GM12891 (cell line): ENCODE measurements around the gene PMAIP1.

Source experiments
- DNase-seq: peaks from one replicate; pipeline ENCODE4 v3.0.0; 2011; ENCODE audit warnings: low spot score; ENCODE audit not compliant: insufficient read length
- FAIRE-seq: peaks from 2 replicates; lab custom pipeline; 2011; peaks lifted over from hg19 to GRCh38; lab: Jason Lieb, UNC
- PAX5 ChIP-seq: IDR thresholded peaks from 2 replicates; pipeline ENCODE4 v1.6.1; 2011; ENCODE audit warnings: low read length, moderate library complexity, mild to moderate bottlenecking; ENCODE audit not compliant: insufficient read depth, severe bottlenecking
- POLR2A ChIP-seq: IDR thresholded peaks from 2 replicates; pipeline ENCODE4 v1.6.1; 2011; ENCODE audit warnings: low read depth, low read length, control low read depth
- POLR2AphosphoS5 ChIP-seq: IDR thresholded peaks from 2 replicates; pipeline ENCODE4 v1.6.1; 2011; ENCODE audit warnings: low read depth, low read length, control low read depth
- POU2F2 ChIP-seq: IDR thresholded peaks from 2 replicates; pipeline ENCODE4 v1.6.1; 2011; ENCODE audit warnings: low read depth, mild to moderate bottlenecking, control low read depth, low read length, moderate library complexity
- SPI1 ChIP-seq: IDR thresholded peaks from 2 replicates; pipeline ENCODE4 v1.6.1; 2011; ENCODE audit warnings: low read depth, low read length, control low read depth
- TAF1 ChIP-seq: IDR thresholded peaks from 2 replicates; pipeline ENCODE4 v1.6.1; 2011; ENCODE audit warnings: low read depth, low read length, control low read depth

The PMAIP1 gene

DNA sequence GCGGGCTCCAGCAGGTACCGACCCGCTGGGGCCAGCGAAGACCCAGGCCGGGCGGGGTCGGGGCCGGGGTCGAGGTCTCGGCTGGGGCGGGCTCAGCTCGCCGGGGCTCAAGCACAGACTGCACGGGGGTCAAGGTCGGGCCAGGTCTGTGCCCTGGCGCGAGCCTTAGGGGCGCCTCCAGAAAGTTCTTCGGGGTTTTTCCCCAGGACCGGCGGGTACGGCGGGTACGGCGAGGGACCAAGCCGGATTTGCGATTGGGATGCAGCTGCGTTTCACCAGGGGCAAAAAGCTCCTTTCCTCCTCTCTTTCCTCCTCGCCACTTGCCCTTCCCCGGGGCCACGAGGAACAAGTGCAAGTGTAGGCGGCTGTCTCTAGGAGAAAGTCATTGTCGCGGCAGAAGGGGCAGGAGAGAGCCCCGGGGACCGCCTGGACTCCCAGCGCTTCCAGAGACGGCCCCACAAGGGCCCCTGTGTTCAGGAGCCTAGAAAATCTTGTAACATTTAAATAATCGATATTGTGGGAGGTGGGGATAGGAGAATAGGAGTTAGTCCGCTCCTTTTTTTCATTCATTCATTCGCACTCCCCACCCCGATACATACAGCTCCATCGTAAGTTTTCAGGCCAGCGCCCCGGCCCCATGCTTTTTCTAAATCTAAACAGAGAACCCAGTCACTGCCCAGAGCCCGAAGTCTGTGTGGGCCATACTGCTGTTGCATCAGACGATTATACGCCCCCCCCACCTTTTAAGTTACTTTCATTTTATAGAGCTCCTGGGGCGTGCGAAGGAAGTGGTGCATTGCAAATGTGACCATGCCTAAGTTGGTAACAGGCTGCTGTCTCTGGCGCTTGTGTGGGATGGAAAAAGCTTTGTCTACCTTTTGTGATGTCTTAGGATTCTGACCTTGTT lies 679 bp downstream of the PMAIP1 start:
- FAIRE-seq = peak; percentile 54
- peak; percentile 42 for DNase-seq

DNA sequence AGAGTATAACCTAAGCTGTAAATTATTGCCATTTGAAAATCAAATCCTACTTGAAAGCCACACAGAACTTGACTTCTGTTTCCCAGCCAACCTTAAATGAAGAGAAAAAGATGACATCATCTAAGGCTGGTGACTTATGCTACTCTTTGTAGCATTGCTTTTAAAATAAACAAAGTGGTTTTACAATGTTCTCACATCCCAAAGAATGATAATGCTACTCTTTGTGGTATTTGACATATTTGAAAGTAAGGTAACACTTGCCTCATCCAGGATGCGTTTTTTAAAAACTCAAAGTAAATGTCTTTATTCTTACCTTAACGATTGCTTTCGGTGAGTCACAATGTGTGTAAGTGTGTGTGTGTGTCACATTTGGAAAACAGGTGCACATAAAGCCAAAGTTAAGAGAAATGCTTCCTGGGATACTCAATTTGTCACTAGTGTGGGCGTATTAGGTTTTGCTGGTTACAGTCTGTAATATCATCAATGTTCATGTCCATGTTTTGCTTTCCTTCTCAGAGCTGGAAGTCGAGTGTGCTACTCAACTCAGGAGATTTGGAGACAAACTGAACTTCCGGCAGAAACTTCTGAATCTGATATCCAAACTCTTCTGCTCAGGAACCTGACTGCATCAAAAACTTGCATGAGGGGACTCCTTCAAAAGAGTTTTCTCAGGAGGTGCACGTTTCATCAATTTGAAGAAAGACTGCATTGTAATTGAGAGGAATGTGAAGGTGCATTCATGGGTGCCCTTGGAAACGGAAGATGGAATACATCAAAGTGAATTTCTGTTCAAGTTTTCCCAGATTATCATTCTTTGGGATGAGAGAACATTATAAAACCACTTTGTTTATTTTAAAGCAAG lies 2.6 kb downstream of the PMAIP1 start:
- DNase-seq = no peak
- FAIRE-seq = peak; percentile 93
- TF ChIP-seq SPI1 (no peak), POLR2AphosphoS5 (peak; percentile 83), TAF1 (0 out of 2 replicates have a peak, but pooled peaks have one; percentile 19), POLR2A (peak; percentile 32), PAX5 (no peak), POU2F2 (no peak)

More for the DNA sequence above, 679 bp downstream of the PMAIP1 start:
- TF ChIP-seq TAF1 (peak; percentile 84), POLR2A (peak; percentile 92), POU2F2 (peak; percentile 85), SPI1 (peak; percentile 66), POLR2AphosphoS5 (peak; percentile 84), PAX5 (no peak)

DNA sequence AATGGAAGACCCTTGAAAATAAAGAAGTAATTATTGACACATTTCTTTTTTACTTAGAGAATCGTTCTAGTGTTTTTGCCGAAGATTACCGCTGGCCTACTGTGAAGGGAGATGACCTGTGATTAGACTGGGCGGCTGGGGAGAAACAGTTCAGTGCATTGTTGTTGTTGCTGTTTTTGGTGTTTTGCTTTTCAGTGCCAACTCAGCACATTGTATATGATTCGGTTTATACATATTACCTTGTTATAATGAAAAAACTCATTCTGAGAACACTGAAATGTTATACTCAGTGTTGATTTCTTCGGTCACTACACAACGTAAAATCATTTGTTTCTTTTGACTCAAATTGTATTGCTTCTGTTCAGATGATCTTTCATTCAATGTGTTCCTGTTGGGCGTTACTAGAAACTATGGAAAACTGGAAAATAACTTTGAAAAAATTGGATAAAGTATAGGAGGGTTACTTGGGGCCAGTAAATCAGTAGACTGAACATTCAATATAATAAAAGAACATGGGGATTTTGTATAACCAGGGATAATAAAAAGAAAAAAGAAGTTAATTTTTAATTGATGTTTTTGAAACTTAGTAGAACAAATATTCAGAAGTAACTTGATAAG lies 3.3 kb downstream of the PMAIP1 start:
- FAIRE-seq (no peak), DNase-seq (no peak)
- TF ChIP-seq POLR2A (no peak; the same call in 1 of the 2 replicates), POU2F2 (no peak), PAX5 (no peak), TAF1 (no peak), POLR2AphosphoS5 (no peak), SPI1 (no peak)

DNA sequence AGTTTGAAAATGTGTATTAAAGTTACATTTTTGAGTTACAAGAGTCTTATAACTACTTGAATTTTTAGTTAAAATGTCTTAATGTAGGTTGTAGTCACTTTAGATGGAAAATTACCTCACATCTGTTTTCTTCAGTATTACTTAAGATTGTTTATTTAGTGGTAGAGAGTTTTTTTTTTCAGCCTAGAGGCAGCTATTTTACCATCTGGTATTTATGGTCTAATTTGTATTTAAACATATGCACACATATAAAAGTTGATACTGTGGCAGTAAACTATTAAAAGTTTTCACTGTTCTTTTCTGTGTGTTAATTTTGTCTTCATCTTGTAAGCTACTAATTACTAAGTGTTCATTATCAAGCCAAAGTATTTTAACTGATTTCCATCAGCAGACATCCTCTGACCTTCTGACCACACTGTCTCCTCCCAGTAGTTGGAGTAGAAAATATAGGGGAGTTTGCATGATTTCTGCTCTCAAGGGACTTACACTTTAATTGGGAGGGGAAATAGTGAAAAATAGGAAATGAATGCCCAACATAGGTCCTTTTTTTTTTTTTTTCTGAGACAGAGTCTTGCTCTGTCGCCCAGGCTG lies 4.3 kb downstream of the PMAIP1 start:
- no peak for DNase-seq
- TF ChIP-seq POU2F2 (no peak), TAF1 (no peak), POLR2AphosphoS5 (no peak), PAX5 (no peak), SPI1 (no peak), POLR2A (no peak)
- no peak for FAIRE-seq

DNA sequence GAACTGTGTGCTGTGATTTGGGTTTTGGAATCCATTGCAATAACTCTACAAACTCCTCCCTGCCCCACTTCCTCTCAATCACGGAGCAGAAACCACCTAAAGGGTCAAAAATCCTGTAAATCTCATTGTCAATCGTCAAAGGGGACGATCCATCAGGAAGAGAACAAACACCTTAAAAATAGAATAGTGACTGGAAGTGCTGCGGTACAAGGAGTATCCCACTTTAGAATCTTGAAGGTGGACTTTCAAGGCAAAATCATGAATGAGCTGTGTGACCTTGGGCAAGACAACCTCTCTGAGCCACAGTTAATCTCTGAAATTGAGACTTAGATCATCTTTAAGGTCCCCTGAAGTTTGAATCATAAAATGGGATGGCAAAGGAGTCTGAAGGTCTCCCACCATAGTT lies 5.9 kb downstream of the PMAIP1 start:
- FAIRE-seq = peak; percentile 41

DNA sequence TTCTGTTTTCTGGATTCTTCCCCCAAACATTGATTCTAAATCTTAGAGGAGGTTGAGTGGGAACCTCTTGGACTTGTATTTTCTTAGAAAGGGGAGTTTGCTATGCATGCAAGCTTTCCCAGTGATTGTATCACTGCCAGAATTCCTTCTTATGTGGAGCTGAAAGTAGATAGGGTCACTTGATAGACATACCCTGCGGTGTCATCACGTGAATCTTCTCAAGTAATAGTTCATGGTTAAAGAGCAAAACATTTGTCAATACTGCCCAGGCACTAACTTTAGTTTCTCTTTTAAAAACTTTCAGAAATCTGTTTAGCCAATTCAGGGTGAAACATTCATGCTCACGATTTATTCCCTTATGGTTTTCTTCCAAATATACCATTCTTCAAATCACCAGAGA lies 6.4 kb downstream of the PMAIP1 start:
- no peak for DNase-seq
- peak; percentile 26 for FAIRE-seq
- TF ChIP-seq TAF1 (no peak), POLR2A (no peak), SPI1 (no peak), PAX5 (no peak)

More for the DNA sequence above, 5.9 kb downstream of the PMAIP1 start:
- TF ChIP-seq TAF1 (no peak), POLR2A (no peak), POLR2AphosphoS5 (no peak; the same call in 1 of the 2 replicates), PAX5 (no peak), SPI1 (peak; percentile 60), POU2F2 (no peak)
- DNase-seq = no peak

DNA sequence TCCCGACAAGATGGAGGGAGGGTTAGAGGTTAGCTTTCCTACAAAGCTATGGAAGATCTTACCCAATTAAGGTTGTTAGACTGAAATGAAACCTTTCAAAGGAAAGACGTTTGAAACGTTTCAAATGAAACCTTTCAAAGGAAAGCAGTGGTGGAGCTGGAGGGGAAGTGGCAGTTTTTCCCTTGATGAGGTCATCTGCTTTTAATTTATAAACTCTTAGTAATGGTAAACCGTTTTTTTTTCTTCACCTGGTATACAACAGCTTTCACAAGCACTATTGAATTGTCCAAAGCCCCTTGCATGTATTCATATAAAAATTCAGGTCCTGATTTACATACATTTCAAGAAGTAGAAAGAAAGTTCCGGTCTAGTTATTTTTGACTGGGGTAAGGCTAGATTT lies 7.4 kb downstream of the PMAIP1 start:
- DNase-seq (no peak), FAIRE-seq (no peak)
- no peak for TF ChIP-seq POLR2AphosphoS5
- TF ChIP-seq PAX5 = no peak
- TF ChIP-seq SPI1 = peak; percentile 87

DNA sequence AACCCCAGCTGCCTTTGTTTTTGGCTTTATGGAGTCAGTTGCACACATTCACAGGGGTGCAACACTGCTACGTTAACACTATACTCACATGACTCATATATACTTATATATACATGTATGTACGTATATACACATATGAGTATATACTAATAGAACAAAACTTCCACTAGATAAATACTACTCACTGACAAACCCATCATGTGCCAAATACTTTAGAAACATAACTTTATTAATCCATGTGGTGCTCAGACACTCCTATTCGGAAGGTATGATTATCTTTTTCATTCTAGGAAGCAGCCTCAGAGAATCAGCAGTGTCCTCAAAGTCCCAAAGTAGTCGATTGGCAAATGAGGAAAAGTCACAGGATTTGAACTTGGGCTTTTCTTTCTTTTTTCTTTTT lies 7.9 kb downstream of the PMAIP1 start:
- no peak for TF ChIP-seq POLR2AphosphoS5
- no peak for TF ChIP-seq TAF1
- no peak for TF ChIP-seq POLR2A
- no peak for TF ChIP-seq PAX5
- TF ChIP-seq SPI1 = no peak
- no peak for TF ChIP-seq POU2F2
- no peak for FAIRE-seq
- no peak for DNase-seq

DNA sequence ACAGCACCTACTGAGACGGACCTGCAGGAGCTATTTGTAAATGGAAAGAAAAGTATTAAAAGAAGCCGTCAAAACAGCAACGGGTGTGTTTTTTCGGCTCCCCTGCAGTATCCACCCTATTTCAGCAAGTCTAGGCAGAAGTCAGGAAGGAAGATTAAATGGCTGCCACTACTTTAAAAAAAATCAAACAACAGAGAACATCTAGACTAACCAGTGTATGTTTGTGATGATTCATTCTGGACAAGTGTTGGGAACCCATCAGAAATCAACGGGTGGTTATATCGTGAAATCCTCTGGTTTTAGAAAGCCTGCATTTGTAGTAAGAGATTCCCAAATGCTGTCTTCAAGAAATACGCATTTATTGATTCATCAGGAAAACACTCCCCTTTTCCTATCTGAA lies 9.0 kb downstream of the PMAIP1 start:
- FAIRE-seq = no peak
- no peak for TF ChIP-seq TAF1
- TF ChIP-seq POLR2A = no peak
- no peak for TF ChIP-seq SPI1
- TF ChIP-seq POU2F2 = no peak
- no peak for TF ChIP-seq PAX5
- no peak for TF ChIP-seq POLR2AphosphoS5
- no peak for DNase-seq
